ENCODE measurements around the gene FRMD4A. TPM values are rescaled to one million over a fixed set of nuclear protein-coding genes. Genes with fewer than 3 reads are reported as not detected.

The FRMD4A gene
- total RNA-seq, 1 experiment from 2014 or later: not detected

DNA sequence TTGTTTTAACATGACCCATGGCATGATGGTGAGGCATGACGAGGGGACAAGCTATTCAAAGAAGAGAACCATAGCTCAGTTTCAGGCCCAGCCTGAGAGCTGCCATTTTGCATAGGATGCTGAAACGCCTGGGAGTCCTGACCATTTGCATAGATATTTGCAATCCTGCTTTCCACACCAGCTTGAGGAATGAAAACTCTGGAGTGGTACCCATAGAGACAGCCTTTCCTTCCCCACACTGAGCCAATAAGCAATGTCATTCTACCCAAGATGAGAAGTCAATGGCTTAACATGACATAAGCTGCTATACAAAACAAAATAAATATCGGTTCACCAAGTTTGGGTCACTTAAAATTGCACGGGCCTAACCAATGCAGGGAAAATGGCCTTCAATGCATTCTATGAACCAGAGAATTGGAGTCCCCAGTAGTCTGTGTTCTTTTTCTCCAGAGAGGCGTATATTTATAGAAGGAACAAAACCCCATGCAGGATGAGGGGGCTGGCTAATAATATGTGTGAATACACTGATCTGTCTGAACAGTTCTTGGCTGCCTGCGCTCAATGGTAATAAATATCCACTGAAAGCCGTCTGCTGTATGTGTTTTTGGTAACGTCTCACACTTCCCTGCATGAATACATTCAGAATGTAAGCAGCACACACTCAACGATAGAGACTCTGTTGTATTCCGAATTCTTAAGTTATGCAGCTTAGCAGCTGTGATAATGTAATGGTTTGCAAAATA lies 329.3 kb downstream of the FRMD4A start:
- Histone ChIP-seq H3K79me2 (ENCODE audit: low read length) (no peaks in the 10 kb centered on the region), H3K27ac (ENCODE audit: low read length) (no peak overlapping the region), H3K4me2 (ENCODE audit: low read depth, low read length, poor library complexity, severe bottlenecking) (no peak overlapping the region), H3K36me3 (ENCODE audit: insufficient read depth, low read length) (no peaks in the 10 kb centered on the region), H2AFZ (ENCODE audit: low read length) (no peak overlapping the region), H3K27me3 (ENCODE audit: low read length) (no peaks in the 10 kb centered on the region), H3K4me3 (ENCODE audit: low read length) (no peak overlapping the region), H3K9ac (ENCODE audit: low read length) (no peak overlapping the region), H4K20me1 (ENCODE audit: insufficient read depth, low read depth, low read length) (no peaks in the 10 kb centered on the region), H3K9me3 (ENCODE audit: low read length) (no peaks in the 10 kb centered on the region), H3K4me1 (ENCODE audit: low read length) (no peaks in the 10 kb centered on the region), H3K9me2 (replicated peaks; ENCODE audit: insufficient read depth, low read length) (no peaks in the 10 kb centered on the region)
- no peak for DNase-seq

- H3K9ac ChIP-seq (ENCODE audit: low read length): no peak overlapping the region
- H3K4me1 ChIP-seq (ENCODE audit: low read length): peaks cover 6% of the 10 kb centered on the region
- no peak overlapping the region for H3K27ac ChIP-seq (ENCODE audit: low read length)
- H3K4me2 ChIP-seq (ENCODE audit: low read depth, low read length, poor library complexity, severe bottlenecking): no peak overlapping the region
- no peak overlapping the region for H2AFZ ChIP-seq (ENCODE audit: low read length)
- no peak overlapping the region for H3K4me3 ChIP-seq (ENCODE audit: low read length)
- no peaks in the 10 kb centered on the region for H4K20me1 ChIP-seq (ENCODE audit: insufficient read depth, low read depth, low read length)
- H3K9me2 ChIP-seq (replicated peaks; ENCODE audit: insufficient read depth, low read length): no peaks in the 10 kb centered on the region
- no peaks in the 10 kb centered on the region for H3K27me3 ChIP-seq (ENCODE audit: low read length)
- H3K79me2 ChIP-seq (ENCODE audit: low read length): no peaks in the 10 kb centered on the region
- no peaks in the 10 kb centered on the region for H3K36me3 ChIP-seq (ENCODE audit: insufficient read depth, low read length)
- no peak for DNase-seq
- no peaks in the 10 kb centered on the region for H3K9me3 ChIP-seq (ENCODE audit: low read length)
These were observed 332.4 kb downstream of the FRMD4A start for GRCh38 chr10:13998163-13998835.

DNA sequence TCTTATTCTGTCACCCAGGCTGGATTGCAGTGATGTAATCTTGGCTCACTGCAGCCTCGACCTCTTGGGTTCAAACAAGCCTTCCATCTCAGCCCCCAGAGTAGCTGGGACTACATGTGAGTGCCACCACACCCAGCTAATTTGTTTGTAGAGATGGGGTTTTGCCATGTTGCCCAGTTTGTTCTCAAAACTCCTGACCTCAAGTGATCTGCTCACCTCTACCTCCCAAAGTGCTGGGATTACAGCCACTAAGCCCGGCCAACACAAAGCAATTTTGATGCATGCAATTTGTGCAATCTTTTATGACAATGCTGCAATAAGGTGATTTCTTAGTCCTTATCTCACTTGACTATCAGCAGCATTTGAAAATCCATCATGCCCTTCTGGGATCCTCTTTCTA lies 333.1 kb downstream of the FRMD4A start:
- H2AFZ ChIP-seq (ENCODE audit: low read length): no peak overlapping the region
- H3K9me2 ChIP-seq (replicated peaks; ENCODE audit: insufficient read depth, low read length): no peaks in the 10 kb centered on the region
- no peaks in the 10 kb centered on the region for H4K20me1 ChIP-seq (ENCODE audit: insufficient read depth, low read depth, low read length)
- no peak for DNase-seq
- H3K9ac ChIP-seq (ENCODE audit: low read length): no peak overlapping the region
- H3K36me3 ChIP-seq (ENCODE audit: insufficient read depth, low read length): no peaks in the 10 kb centered on the region
- no peaks in the 10 kb centered on the region for H3K79me2 ChIP-seq (ENCODE audit: low read length)
- H3K9me3 ChIP-seq (ENCODE audit: low read length): no peaks in the 10 kb centered on the region
- H3K4me2 ChIP-seq (ENCODE audit: low read depth, low read length, poor library complexity, severe bottlenecking): no peak overlapping the region
- no peak overlapping the region for H3K4me3 ChIP-seq (ENCODE audit: low read length)
- no peaks in the 10 kb centered on the region for H3K27me3 ChIP-seq (ENCODE audit: low read length)
- H3K27ac ChIP-seq (ENCODE audit: low read length): no peak overlapping the region
- peaks cover 7% of the 10 kb centered on the region for H3K4me1 ChIP-seq (ENCODE audit: low read length)

GRCh38 chr10:13994932-13995331 lies 335.8 kb downstream of the FRMD4A start:
- Histone ChIP-seq H3K4me3 (ENCODE audit: low read length) (no peak overlapping the region), H3K4me2 (ENCODE audit: low read depth, low read length, poor library complexity, severe bottlenecking) (no peak overlapping the region), H3K79me2 (ENCODE audit: low read length) (no peaks in the 10 kb centered on the region), H3K27ac (ENCODE audit: low read length) (no peak overlapping the region), H3K4me1 (ENCODE audit: low read length) (peaks cover 7% of the 10 kb centered on the region), H3K36me3 (ENCODE audit: insufficient read depth, low read length) (no peaks in the 10 kb centered on the region), H3K27me3 (ENCODE audit: low read length) (no peaks in the 10 kb centered on the region), H3K9me3 (ENCODE audit: low read length) (no peaks in the 10 kb centered on the region), H3K9me2 (replicated peaks; ENCODE audit: insufficient read depth, low read length) (no peaks in the 10 kb centered on the region), H4K20me1 (ENCODE audit: insufficient read depth, low read depth, low read length) (no peaks in the 10 kb centered on the region), H2AFZ (ENCODE audit: low read length) (no peak overlapping the region), H3K9ac (ENCODE audit: low read length) (no peak overlapping the region)
- no peak for DNase-seq

- Histone ChIP-seq H3K9me3 (ENCODE audit: low read length) (no peaks in the 10 kb centered on the region), H2AFZ (ENCODE audit: low read length) (no peak overlapping the region), H3K4me1 (ENCODE audit: low read length) (peaks cover 7% of the 10 kb centered on the region), H3K79me2 (ENCODE audit: low read length) (no peaks in the 10 kb centered on the region), H3K27me3 (ENCODE audit: low read length) (no peaks in the 10 kb centered on the region), H3K4me3 (ENCODE audit: low read length) (no peak overlapping the region), H3K4me2 (ENCODE audit: low read depth, low read length, poor library complexity, severe bottlenecking) (no peak overlapping the region), H3K27ac (ENCODE audit: low read length) (no peak overlapping the region), H4K20me1 (ENCODE audit: insufficient read depth, low read depth, low read length) (no peaks in the 10 kb centered on the region), H3K9me2 (replicated peaks; ENCODE audit: insufficient read depth, low read length) (no peaks in the 10 kb centered on the region), H3K9ac (ENCODE audit: low read length) (no peak overlapping the region), H3K36me3 (ENCODE audit: insufficient read depth, low read length) (no peaks in the 10 kb centered on the region)
- DNase-seq: peak; percentile 47
These were observed 337.0 kb downstream of the FRMD4A start for GRCh38 chr10:13993673-13994089.

DNA sequence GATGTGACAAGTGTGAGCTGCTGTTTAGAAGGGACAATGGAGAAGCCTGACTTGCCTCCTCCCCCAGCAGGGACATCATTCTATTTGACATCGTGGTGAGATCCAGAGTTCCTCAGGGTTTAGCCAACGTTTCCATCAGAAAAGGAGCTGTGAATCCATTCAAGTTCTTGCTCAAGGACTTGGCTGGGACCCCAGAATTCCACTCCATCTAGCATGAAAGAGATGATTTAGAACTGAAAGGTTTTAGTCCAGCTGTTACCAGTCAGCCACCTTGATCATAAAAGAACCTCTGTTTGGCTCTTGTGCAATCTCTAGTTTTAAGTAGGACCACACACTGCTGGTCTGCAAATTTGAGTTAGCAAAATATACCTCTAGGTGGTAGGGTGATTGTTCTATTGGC lies 337.6 kb downstream of the FRMD4A start:
- Histone ChIP-seq H3K79me2 (ENCODE audit: low read length) (no peaks in the 10 kb centered on the region), H3K4me2 (ENCODE audit: low read depth, low read length, poor library complexity, severe bottlenecking) (no peak overlapping the region), H3K9ac (ENCODE audit: low read length) (no peak overlapping the region), H2AFZ (ENCODE audit: low read length) (no peak overlapping the region), H3K4me1 (ENCODE audit: low read length) (peaks cover 7% of the 10 kb centered on the region), H4K20me1 (ENCODE audit: insufficient read depth, low read depth, low read length) (no peaks in the 10 kb centered on the region), H3K4me3 (ENCODE audit: low read length) (no peak overlapping the region), H3K27ac (ENCODE audit: low read length) (no peak overlapping the region), H3K27me3 (ENCODE audit: low read length) (no peaks in the 10 kb centered on the region), H3K9me3 (ENCODE audit: low read length) (no peaks in the 10 kb centered on the region), H3K36me3 (ENCODE audit: insufficient read depth, low read length) (no peaks in the 10 kb centered on the region), H3K9me2 (replicated peaks; ENCODE audit: insufficient read depth, low read length) (no peaks in the 10 kb centered on the region)
- no peak for DNase-seq

- Histone ChIP-seq H3K9ac (ENCODE audit: low read length) (no peak overlapping the region), H3K4me2 (ENCODE audit: low read depth, low read length, poor library complexity, severe bottlenecking) (no peak overlapping the region), H3K4me3 (ENCODE audit: low read length) (no peak overlapping the region), H3K9me3 (ENCODE audit: low read length) (no peaks in the 10 kb centered on the region), H4K20me1 (ENCODE audit: insufficient read depth, low read depth, low read length) (no peaks in the 10 kb centered on the region), H3K36me3 (ENCODE audit: insufficient read depth, low read length) (no peaks in the 10 kb centered on the region), H3K9me2 (replicated peaks; ENCODE audit: insufficient read depth, low read length) (no peaks in the 10 kb centered on the region), H3K4me1 (ENCODE audit: low read length) (peaks cover 7% of the 10 kb centered on the region), H3K27me3 (ENCODE audit: low read length) (no peaks in the 10 kb centered on the region), H2AFZ (ENCODE audit: low read length) (no peak overlapping the region), H3K79me2 (ENCODE audit: low read length) (no peaks in the 10 kb centered on the region), H3K27ac (ENCODE audit: low read length) (no peak overlapping the region)
- no peak for DNase-seq
These were observed 339.4 kb downstream of the FRMD4A start for GRCh38 chr10:13991353-13991752.

- Histone ChIP-seq H3K4me3 (ENCODE audit: low read length) (no peak overlapping the region), H3K4me1 (ENCODE audit: low read length) (peaks cover 7% of the 10 kb centered on the region), H2AFZ (ENCODE audit: low read length) (no peak overlapping the region), H3K27ac (ENCODE audit: low read length) (no peak overlapping the region), H3K4me2 (ENCODE audit: low read depth, low read length, poor library complexity, severe bottlenecking) (no peak overlapping the region), H3K27me3 (ENCODE audit: low read length) (no peaks in the 10 kb centered on the region), H3K9ac (ENCODE audit: low read length) (no peak overlapping the region), H3K9me2 (replicated peaks; ENCODE audit: insufficient read depth, low read length) (no peaks in the 10 kb centered on the region), H4K20me1 (ENCODE audit: insufficient read depth, low read depth, low read length) (no peaks in the 10 kb centered on the region), H3K36me3 (ENCODE audit: insufficient read depth, low read length) (no peaks in the 10 kb centered on the region), H3K79me2 (ENCODE audit: low read length) (no peaks in the 10 kb centered on the region), H3K9me3 (ENCODE audit: low read length) (no peaks in the 10 kb centered on the region)
- no peak for DNase-seq
These were observed 339.8 kb downstream of the FRMD4A start for GRCh38 chr10:13990946-13991345.

Data from Karpas-422 (cell line).